H7 (cell line): Measurements from ENCODE around the gene TSPAN14. TPM values are rescaled to one million over a fixed set of nuclear protein-coding genes. Genes with fewer than 3 reads are reported as not detected.
"Not testable (repeated sequence)": the region's sequence is repeated elsewhere in the genome, so short reads cannot be mapped to it uniquely, and the experiment has no call there.

ENCODE experiments used
- DNase-seq: peaks from one replicate; pipeline ENCODE4 v3.0.0; 2012
- H3K27me3 ChIP-seq: 2 replicates; pipeline ENCODE4 v1.6.0; 2011; ENCODE audit warnings: mild to moderate bottlenecking, low read length; ENCODE audit not compliant: control insufficient read depth, insufficient read depth
- H3K36me3 ChIP-seq: replicated peaks from 2 replicates; pipeline ENCODE4 v1.5.1; 2011; ENCODE audit warnings: low read length; ENCODE audit not compliant: control insufficient read depth, insufficient read depth
- H3K4me3 ChIP-seq: 2 replicates; pipeline ENCODE4 v1.5.1; 2011; ENCODE audit warnings: low read depth, mild to moderate bottlenecking, control low read depth, low read length, moderate library complexity; ENCODE audit not compliant: insufficient read depth
- total RNA-seq: library from RNA; depleted of rRNA; stranded (reverse); fragments of >200 nt; shearing (Covaris generic); gene quantifications from 2 replicates; pipeline ENCODE4 v1.2.3, GENCODE V29; 2014

Gene TSPAN14
- total RNA-seq, 1 experiment from 2014 or later, result 36.3 TPM

- Histone ChIP-seq H3K4me3 (no peak overlapping the region), H3K36me3 (no peaks in the 10 kb centered on the region), H3K27me3 (no peaks in the 10 kb centered on the region)
- DNase-seq, result no peak
Measured at GRCh38 chr10:80476685-80477084, 22.6 kb downstream of the TSPAN14 start.

- Histone ChIP-seq H3K27me3 (no peaks in the 10 kb centered on the region), H3K4me3 (no peak overlapping the region), H3K36me3 (no peaks in the 10 kb centered on the region)
- DNase-seq, result no peak
Measured at GRCh38 chr10:80477813-80478212, 23.7 kb downstream of the TSPAN14 start.

GRCh38 chr10:80480373-80480772 is 26.3 kb downstream of the TSPAN14 start:
- not testable (repeated sequence) for H3K27me3 ChIP-seq, DNase-seq

GRCh38 chr10:80480852-80481251 is 26.7 kb downstream of the TSPAN14 start:
- H3K27me3 ChIP-seq, result no peaks in the 10 kb centered on the region
- DNase-seq, result no peak
- no peak overlapping the region for H3K4me3 ChIP-seq
- no peaks in the 10 kb centered on the region for H3K36me3 ChIP-seq

More at GRCh38 chr10:80480373-80480772, 26.3 kb downstream of the TSPAN14 start:
- not testable (repeated sequence) for H3K4me3 ChIP-seq, H3K36me3 ChIP-seq

- no peaks in the 10 kb centered on the region for H3K36me3 ChIP-seq
- H3K27me3 ChIP-seq, result no peaks in the 10 kb centered on the region
- H3K4me3 ChIP-seq, result no peak overlapping the region
- no peak for DNase-seq
Measured at GRCh38 chr10:80484243-80484642, 30.1 kb downstream of the TSPAN14 start.

- Histone ChIP-seq H3K4me3 (no peak overlapping the region), H3K36me3 (no peaks in the 10 kb centered on the region; the same call in none of the 2 replicates), H3K27me3 (no peaks in the 10 kb centered on the region)
- DNase-seq, result no peak
Measured at GRCh38 chr10:80484676-80485075, 30.6 kb downstream of the TSPAN14 start.

GRCh38 chr10:80485076-80485945 is 31.2 kb downstream of the TSPAN14 start:
- no peak for DNase-seq
- Histone ChIP-seq H3K4me3 (no peak overlapping the region), H3K27me3 (no peaks in the 10 kb centered on the region), H3K36me3 (peaks cover 2% of the 10 kb centered on the region)

GRCh38 chr10:80485946-80486764 is 32.0 kb downstream of the TSPAN14 start:
- no peak for DNase-seq
- Histone ChIP-seq H3K4me3 (no peak overlapping the region), H3K36me3 (peaks cover 2% of the 10 kb centered on the region), H3K27me3 (no peaks in the 10 kb centered on the region)

- Histone ChIP-seq H3K36me3 (peaks cover 2% of the 10 kb centered on the region), H3K4me3 (no peak overlapping the region), H3K27me3 (no peaks in the 10 kb centered on the region)
- no peak for DNase-seq
Measured at GRCh38 chr10:80486785-80487420, 32.8 kb downstream of the TSPAN14 start.

GRCh38 chr10:80487421-80487785 is 33.3 kb downstream of the TSPAN14 start:
- Histone ChIP-seq H3K27me3 (no peaks in the 10 kb centered on the region), H3K4me3 (no peak overlapping the region), H3K36me3 (peaks cover 2% of the 10 kb centered on the region)
- DNase-seq, result no peak

- H3K4me3 ChIP-seq, result no peak overlapping the region
- H3K27me3 ChIP-seq, result no peaks in the 10 kb centered on the region
- DNase-seq, result no peak
Measured at GRCh38 chr10:80487791-80488538, 33.9 kb downstream of the TSPAN14 start.

GRCh38 chr10:80488539-80489066 is 34.5 kb downstream of the TSPAN14 start:
- Histone ChIP-seq H3K27me3 (no peaks in the 10 kb centered on the region), H3K36me3 (peaks cover 2% of the 10 kb centered on the region), H3K4me3 (no peak overlapping the region)
- DNase-seq, result no peak

More at GRCh38 chr10:80487791-80488538, 33.9 kb downstream of the TSPAN14 start:
- peaks cover 2% of the 10 kb centered on the region for H3K36me3 ChIP-seq

GRCh38 chr10:80489371-80490112 is 35.4 kb downstream of the TSPAN14 start:
- Histone ChIP-seq H3K4me3 (no peak overlapping the region), H3K36me3 (peaks cover 2% of the 10 kb centered on the region), H3K27me3 (no peaks in the 10 kb centered on the region)
- DNase-seq, result no peak
